ENCODE results near the gene TRIM54.
"Not testable (repeated sequence)": the region's sequence is repeated elsewhere in the genome, so short reads cannot be mapped to it uniquely, and the experiment has no call there.

Gene TRIM54

DNA sequence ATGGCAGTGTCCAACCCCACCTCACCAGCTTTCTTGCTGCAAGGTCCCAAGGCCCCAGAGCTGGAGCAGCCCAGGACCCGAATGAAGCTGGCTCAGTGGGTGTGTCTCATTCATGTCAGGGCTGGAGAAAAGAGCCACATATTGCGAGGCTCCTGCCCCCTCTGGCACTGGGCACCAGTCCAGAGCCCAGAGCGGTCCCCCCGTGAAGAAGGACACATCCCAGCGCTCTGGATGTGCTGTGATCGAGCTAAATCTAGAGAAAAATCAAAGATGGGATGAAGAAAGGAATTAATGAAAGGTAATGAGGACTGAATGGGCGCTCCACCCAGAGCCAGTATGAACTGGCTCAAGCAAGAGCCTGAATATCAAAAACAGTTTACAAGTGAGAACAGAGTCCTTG is 53.9 kb downstream of the TRIM54 start:
- H3K4me3 ChIP-seq (replicated peaks; ENCODE audit: low read depth, low read length) = no peak overlapping the region
- DNase-seq (ENCODE audit: extremely low read depth, low read depth) = no peak
- TF ChIP-seq, protein P1, sequence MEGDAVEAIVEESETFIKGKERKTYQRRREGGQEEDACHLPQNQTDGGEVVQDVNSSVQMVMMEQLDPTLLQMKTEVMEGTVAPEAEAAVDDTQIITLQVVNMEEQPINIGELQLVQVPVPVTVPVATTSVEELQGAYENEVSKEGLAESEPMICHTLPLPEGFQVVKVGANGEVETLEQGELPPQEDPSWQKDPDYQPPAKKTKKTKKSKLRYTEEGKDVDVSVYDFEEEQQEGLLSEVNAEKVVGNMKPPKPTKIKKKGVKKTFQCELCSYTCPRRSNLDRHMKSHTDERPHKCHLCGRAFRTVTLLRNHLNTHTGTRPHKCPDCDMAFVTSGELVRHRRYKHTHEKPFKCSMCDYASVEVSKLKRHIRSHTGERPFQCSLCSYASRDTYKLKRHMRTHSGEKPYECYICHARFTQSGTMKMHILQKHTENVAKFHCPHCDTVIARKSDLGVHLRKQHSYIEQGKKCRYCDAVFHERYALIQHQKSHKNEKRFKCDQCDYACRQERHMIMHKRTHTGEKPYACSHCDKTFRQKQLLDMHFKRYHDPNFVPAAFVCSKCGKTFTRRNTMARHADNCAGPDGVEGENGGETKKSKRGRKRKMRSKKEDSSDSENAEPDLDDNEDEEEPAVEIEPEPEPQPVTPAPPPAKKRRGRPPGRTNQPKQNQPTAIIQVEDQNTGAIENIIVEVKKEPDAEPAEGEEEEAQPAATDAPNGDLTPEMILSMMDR (IDR thresholded peaks at IDR 0.05; ENCODE audit: low read depth, low read length, missing control alignments) = no peak

DNA sequence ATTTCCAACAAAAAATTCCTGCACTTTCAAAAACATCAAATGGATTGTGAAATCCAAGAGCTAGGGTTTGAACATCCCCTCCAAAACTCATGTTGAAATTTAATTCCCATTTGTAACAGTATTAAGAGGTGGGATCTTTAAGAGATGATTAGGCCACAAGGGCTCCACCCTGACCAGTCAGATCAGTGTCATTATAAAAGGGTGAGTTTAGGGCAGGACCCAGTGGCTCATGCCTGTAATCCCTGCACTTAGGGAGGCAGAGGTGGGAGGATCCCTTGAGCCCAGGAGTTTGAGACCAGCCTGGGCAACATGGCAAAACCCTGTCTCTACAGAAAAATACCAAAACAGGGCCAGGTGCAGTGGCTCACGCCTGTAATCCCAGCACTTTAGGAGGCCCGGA is 65.4 kb downstream of the TRIM54 start:
- no peak for DNase-seq (ENCODE audit: extremely low read depth, low read depth)
- no peak overlapping the region for H3K4me3 ChIP-seq (replicated peaks; ENCODE audit: low read depth, low read length)
- TF ChIP-seq, protein P1 (IDR thresholded peaks at IDR 0.05; ENCODE audit: low read depth, low read length, missing control alignments) = no peak

DNA sequence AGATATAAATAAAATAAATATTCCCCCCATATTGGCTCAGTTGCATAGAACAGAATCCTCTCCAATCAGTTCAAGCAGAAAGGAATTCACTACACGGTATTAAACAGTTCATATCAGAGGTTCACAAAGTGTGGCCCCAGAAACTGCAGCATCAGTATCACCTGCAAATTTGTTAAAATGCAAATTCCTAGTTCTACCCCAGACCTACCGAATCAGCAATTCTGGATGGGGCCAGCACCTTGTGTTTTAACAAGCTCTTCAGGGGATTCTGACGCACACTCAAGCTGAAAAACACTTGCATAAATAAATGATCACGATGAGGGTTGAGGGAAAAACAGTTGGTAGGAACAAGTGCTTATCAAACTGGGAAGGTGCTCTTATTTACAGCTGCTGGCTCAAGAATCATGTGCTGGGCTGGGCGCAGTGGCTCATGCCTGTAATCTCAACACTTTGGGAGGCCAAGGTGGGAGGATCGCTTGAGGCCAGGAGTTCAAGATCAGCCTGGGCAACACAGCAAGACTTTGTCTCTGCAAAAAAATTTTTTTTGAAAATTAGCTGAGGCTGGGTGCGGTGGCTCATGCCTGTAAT is 68.0 kb downstream of the TRIM54 start:
- H3K4me3 ChIP-seq (replicated peaks; ENCODE audit: low read depth, low read length) = no peak overlapping the region
- no peak for DNase-seq (ENCODE audit: extremely low read depth, low read depth)
- TF ChIP-seq, protein P1 (IDR thresholded peaks at IDR 0.05; ENCODE audit: low read depth, low read length, missing control alignments) = no peak

DNA sequence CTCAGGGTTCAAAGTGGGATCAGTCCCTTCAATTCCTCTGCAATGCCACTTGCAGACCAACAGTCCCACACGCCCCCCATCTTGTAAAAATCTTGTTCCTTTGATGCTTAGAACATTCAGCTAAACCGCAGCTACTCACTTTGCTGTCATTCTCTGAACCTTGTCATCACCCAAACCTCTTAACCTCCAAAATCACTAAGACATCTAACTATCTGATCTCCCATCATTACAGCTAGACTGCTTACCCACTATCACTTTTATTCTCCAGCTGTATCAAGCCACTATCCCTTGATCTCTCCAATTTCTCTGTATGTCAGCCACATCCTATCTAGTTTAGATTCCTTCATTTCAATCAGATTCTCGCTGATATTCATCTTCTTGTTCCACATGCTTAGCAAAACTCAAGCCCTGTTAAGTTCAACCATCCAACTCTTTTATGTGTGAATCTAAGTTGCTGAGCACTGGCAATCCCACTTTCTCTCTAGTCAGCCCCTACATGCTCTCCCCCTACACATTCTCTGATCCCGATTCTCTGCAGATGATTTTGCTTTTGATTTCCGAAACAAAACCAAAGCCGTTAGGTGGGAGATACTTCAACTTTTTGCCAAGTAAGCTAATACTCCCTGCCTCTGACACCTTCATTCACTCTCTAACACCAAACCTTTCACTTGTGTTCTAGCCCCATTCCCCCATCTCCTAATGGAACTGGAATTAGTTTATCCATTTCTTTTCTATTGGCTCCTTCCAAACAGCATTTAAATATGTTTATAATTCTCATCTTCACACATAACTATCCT is 69.8 kb downstream of the TRIM54 start:
- H3K4me3 ChIP-seq (replicated peaks; ENCODE audit: low read depth, low read length) = no peak overlapping the region
- DNase-seq (ENCODE audit: extremely low read depth, low read depth) = no peak
- TF ChIP-seq, protein P1 (IDR thresholded peaks at IDR 0.05; ENCODE audit: low read depth, low read length, missing control alignments) = no peak

DNA sequence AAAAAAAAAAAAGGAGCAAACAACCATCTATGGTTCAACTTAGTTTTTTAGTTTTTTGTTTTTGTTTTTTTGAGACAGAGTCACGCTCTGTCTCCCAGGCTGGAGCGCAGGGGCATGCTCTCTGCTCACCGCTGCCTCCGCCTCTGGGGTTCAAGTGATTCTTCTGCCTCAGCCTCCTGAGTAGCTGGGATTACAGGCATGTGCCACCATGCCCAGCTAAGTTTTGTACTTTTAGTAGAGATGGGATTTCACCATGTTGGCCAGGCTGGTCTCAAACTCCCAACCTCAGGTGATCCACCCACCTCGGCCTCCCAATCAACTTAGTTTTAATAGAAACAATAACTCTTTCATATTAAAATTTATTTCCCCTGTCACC is 71.1 kb downstream of the TRIM54 start:
- not testable (repeated sequence) for H3K4me3 ChIP-seq (replicated peaks; ENCODE audit: low read depth, low read length); DNase-seq (ENCODE audit: extremely low read depth, low read depth)

DNA sequence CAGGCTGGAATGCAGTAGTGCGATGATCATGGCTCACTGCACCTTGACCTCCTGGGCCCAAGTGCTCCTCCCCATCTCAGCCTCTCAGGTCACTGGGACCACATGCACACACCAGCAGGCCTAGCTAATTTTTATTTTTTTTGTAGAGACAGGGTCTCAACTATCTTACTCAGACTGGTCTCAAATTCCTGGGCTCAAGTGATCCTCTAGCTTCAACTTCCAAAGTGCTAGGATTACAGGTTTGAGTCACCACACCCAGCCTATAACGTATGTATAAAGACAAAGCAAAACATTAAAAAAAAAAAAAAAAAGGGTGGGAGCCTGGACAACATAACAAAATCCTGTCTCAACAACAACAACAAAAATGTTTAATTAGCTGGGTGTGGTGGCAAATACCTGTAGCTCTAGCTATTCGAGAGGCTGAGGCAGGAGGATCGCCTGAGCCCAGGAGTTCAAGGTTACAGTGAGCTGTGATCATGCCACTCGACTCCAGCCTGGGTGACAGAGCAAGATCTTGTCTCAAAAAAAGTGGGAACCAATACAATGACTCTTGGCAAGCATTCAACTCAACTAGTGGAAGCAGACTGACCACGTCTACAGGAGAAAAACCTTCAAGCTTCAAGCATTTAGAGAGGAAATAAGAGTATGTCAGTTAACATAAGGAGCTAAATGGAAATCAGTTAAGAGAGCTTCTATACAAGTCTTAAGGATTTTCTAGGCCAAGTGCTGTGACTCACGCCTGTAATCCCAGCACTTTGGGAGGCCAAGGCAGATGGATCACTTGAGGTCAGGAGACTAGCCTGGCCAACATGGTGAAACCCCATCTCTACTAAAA is 71.8 kb downstream of the TRIM54 start:
- H3K4me3 ChIP-seq (replicated peaks; ENCODE audit: low read depth, low read length) = peak overlapping the region; percentile 8; the same call in 1 of the 2 replicates
- DNase-seq (ENCODE audit: extremely low read depth, low read depth) = no peak

More for the DNA sequence above, 71.8 kb downstream of the TRIM54 start:
- TF ChIP-seq, protein P1 (IDR thresholded peaks at IDR 0.05; ENCODE audit: low read depth, low read length, missing control alignments) = no peak
